ENCODE measurements around the gene ABHD12. TPM values are rescaled to one million over a fixed set of nuclear protein-coding genes. Genes with fewer than 3 reads are reported as not detected.

The ABHD12 gene
- total RNA-seq, 2 experiments from 2014 or later = 13.4 to 17.0 TPM

DNA sequence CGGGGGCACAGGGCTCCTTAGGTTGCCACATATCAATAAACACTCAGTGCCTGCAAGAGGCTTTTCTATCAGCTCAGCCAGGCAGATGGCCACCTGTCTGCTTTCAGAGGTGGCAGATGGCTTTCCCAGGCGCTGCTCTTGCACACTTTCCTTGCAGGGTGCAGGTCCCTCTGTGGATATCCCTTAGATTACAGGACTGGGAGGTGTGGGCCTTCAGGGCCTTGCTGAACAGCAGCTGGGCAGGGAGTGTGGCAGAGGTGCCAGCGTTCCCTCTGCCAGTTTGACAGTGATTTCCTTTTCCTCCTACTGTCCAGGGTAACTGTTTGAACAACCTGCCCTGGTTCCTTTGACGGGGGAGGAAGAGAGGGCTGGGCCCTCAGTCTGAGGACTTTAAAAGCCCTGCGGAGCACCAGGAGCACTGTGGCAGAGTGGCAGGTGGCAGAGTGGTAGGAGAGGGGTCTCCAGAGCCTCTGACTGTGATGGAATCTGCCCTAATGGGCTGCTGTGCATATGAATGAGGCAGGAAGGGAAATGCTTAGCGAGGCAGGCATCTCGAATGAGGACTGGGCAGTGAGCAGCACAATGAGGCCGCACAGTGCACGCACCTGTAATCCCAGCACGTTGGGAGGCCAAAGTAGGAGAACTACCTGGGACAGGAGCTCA lies 34.2 kb downstream of the ABHD12 start:
- Mint-ChIP-seq H3K9me3 (no peaks in the 10 kb centered on the region), H3K4me3 (no peak overlapping the region), H3K27me3 (no peaks in the 10 kb centered on the region), H3K36me3 (ENCODE audit: low read depth) (no peaks in the 10 kb centered on the region), H3K4me1 (ENCODE audit: low read depth) (peaks cover 53% of the 10 kb centered on the region), H3K27ac (peak overlapping the region; percentile 24)
- CTCF ChIA-PET = no interaction called here
- Histone ChIP-seq H3K9me3 (ENCODE audit: control insufficient read depth in 1 of 2, insufficient read depth in 1 of 2, low read length in 2 of 2) (peaks cover 0 to 12% of the 10 kb centered on the region in 2 experiments), H3K4me3 (ENCODE audit: low read length) (no peak overlapping the region), H3K36me3 (ENCODE audit: insufficient read depth, low read length) (no peaks in the 10 kb centered on the region), H3K27me3 (ENCODE audit: control insufficient read depth in 1 of 2, insufficient read depth in 2 of 2, low read length in 2 of 2) (no peaks in the 10 kb centered on the region), H3K27ac (ENCODE audit: low read depth in 1 of 2, low read length in 2 of 2) (no peak overlapping the region), H3K4me1 (ENCODE audit: insufficient read depth, low read length) (peaks cover 10% of the 10 kb centered on the region)
- DNase-seq (no peak), ATAC-seq (ENCODE audit: poor library complexity) (no peak)
- intact Hi-C loops (cut with DNase I, micrococcal nuclease) = no loop called here
- POLR2A ChIA-PET = interaction anchor here (0.6 kb wide), 1 partner anchor 69 kb away, joined by 3 read pairs; no protein-coding TSS in a partner anchor
- TF ChIP-seq, protein P1, sequence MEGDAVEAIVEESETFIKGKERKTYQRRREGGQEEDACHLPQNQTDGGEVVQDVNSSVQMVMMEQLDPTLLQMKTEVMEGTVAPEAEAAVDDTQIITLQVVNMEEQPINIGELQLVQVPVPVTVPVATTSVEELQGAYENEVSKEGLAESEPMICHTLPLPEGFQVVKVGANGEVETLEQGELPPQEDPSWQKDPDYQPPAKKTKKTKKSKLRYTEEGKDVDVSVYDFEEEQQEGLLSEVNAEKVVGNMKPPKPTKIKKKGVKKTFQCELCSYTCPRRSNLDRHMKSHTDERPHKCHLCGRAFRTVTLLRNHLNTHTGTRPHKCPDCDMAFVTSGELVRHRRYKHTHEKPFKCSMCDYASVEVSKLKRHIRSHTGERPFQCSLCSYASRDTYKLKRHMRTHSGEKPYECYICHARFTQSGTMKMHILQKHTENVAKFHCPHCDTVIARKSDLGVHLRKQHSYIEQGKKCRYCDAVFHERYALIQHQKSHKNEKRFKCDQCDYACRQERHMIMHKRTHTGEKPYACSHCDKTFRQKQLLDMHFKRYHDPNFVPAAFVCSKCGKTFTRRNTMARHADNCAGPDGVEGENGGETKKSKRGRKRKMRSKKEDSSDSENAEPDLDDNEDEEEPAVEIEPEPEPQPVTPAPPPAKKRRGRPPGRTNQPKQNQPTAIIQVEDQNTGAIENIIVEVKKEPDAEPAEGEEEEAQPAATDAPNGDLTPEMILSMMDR (IDR thresholded peaks at IDR 0.05) = no peak

DNA sequence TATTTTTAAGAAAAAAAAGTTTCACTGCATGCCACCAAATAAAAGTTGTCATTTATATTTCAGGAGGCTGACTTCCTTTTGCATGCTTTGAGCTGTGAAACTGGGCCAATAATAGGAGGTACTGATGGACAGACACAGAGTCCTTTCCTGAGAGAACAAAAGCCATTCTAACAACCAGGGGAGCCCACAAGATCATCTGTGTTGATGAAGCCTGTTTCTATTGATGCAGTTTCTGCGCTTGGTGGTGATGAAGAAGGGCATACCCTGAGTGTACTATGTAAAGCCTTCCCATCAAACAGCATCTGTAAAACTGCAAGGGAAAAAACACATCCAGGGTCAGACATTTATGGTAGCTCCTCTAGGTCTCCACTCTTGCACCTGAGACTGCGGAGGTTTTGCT lies 34.8 kb downstream of the ABHD12 start:
- H3K9me3 ChIP-seq (ENCODE audit: control insufficient read depth in 1 of 2, insufficient read depth in 1 of 2, low read length in 2 of 2) = peaks cover 0 to 12% of the 10 kb centered on the region in 2 experiments
- no peak for ATAC-seq (ENCODE audit: poor library complexity)
- no peaks in the 10 kb centered on the region for H3K36me3 Mint-ChIP-seq (ENCODE audit: low read depth)
- H3K4me3 ChIP-seq (ENCODE audit: low read length) = no peak overlapping the region
- TF ChIP-seq, protein P1 (IDR thresholded peaks at IDR 0.05) = no peak
- H3K27ac ChIP-seq (ENCODE audit: low read depth in 1 of 2, low read length in 2 of 2) = no peak overlapping the region
- peaks cover 10% of the 10 kb centered on the region for H3K4me1 ChIP-seq (ENCODE audit: insufficient read depth, low read length)
- no peaks in the 10 kb centered on the region for H3K9me3 Mint-ChIP-seq
- H3K4me3 Mint-ChIP-seq = no peak overlapping the region
- no peak for DNase-seq
- H3K27ac Mint-ChIP-seq = no peak overlapping the region
- intact Hi-C loops (cut with DNase I, micrococcal nuclease) = no loop called here
- no peaks in the 10 kb centered on the region for H3K36me3 ChIP-seq (ENCODE audit: insufficient read depth, low read length)
- no peaks in the 10 kb centered on the region for H3K27me3 Mint-ChIP-seq
- peaks cover 48% of the 10 kb centered on the region for H3K4me1 Mint-ChIP-seq (ENCODE audit: low read depth)
- CTCF ChIA-PET = no interaction called here
- POLR2A ChIA-PET = interaction anchor here (0.6 kb wide), 1 partner anchor 69 kb away, joined by 3 read pairs; no protein-coding TSS in a partner anchor
- H3K27me3 ChIP-seq (ENCODE audit: control insufficient read depth in 1 of 2, insufficient read depth in 2 of 2, low read length in 2 of 2) = no peaks in the 10 kb centered on the region

DNA sequence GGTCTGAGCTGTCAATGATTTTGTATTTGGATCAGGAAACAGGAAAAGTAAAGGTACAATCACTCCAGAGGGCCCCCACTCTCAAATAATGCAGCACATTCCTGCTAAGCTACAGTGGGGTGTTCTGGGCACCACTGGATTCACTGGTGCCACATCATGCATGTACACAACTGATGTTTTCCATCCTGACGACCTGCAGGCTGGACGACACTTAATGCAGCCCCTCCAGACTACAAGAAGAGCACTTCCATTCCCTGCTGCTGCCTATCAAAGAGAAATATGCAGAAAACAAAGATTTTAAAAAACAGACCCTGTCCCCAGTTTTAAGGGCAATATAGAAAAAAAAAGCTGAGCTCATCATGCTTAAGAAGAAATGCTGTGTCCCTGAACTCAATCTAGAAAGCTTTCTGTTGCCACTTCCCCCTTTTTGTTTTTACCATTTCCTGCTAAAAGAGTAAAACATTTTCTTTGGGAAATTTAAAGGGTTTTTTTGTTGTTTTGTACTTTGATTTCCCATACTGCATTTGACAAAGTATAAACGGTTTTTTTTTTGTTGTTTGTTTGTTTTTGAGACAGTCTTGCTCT lies 35.5 kb downstream of the ABHD12 start:
- intact Hi-C loops (cut with DNase I, micrococcal nuclease) = no loop called here
- CTCF ChIA-PET = no interaction called here

More for the DNA sequence above, 35.5 kb downstream of the ABHD12 start:
- POLR2A ChIA-PET = no interaction called here
- ATAC-seq (ENCODE audit: poor library complexity) (no peak), DNase-seq (no peak)
- Mint-ChIP-seq H3K27me3 (no peaks in the 10 kb centered on the region), H3K36me3 (ENCODE audit: low read depth) (no peaks in the 10 kb centered on the region), H3K27ac (no peak overlapping the region), H3K9me3 (no peaks in the 10 kb centered on the region), H3K4me1 (ENCODE audit: low read depth) (peaks cover 47% of the 10 kb centered on the region), H3K4me3 (no peak overlapping the region)
- H3K9me3 ChIP-seq (ENCODE audit: control insufficient read depth in 1 of 2, insufficient read depth in 1 of 2, low read length in 2 of 2) = peaks cover 0 to 12% of the 10 kb centered on the region in 2 experiments
- no peak overlapping the region for H3K27ac ChIP-seq (ENCODE audit: low read depth in 1 of 2, low read length in 2 of 2)
- peaks cover 10% of the 10 kb centered on the region for H3K4me1 ChIP-seq (ENCODE audit: insufficient read depth, low read length)
- H3K27me3 ChIP-seq (ENCODE audit: control insufficient read depth in 1 of 2, insufficient read depth in 2 of 2, low read length in 2 of 2) = no peaks in the 10 kb centered on the region
- H3K4me3 ChIP-seq (ENCODE audit: low read length) = no peak overlapping the region
- TF ChIP-seq, protein P1 (IDR thresholded peaks at IDR 0.05) = no peak
- no peaks in the 10 kb centered on the region for H3K36me3 ChIP-seq (ENCODE audit: insufficient read depth, low read length)
